SU-DHL-6 (cell line): Measurements from ENCODE around the gene CHST1.

Source experiments
- H2AFZ ChIP-seq: fragments of 200-600 bp; sonication (generic); 2 replicates; pipeline ENCODE4 v1.6.1; 2014; ENCODE audit warnings: low read depth, mild to moderate bottlenecking, moderate library complexity, mixed read lengths, antibody characterized with exemption, low read length; ENCODE audit not compliant: severe bottlenecking
- H3F3A ChIP-seq: fragments of 200-600 bp; shearing (Covaris generic); 2 replicates; pipeline ENCODE4 v1.6.0; 2016; ENCODE audit warnings: antibody characterized with exemption, mild to moderate bottlenecking; ENCODE audit not compliant: insufficient read depth
- H3K27ac ChIP-seq: fragments of 200-600 bp; sonication (generic); 2 replicates; pipeline ENCODE4 v1.5.1; 2016; ENCODE audit warnings: low read depth, mild to moderate bottlenecking, low read length, moderate library complexity, mixed read lengths
- H3K27me3 ChIP-seq: fragments of 200-600 bp; sonication (generic), shearing (Covaris generic); 2 replicates; pipeline ENCODE4 v1.6.0; 2014; ENCODE audit warnings: mild to moderate bottlenecking, low read length
- H3K36me3 ChIP-seq: fragments of 200-600 bp; sonication (generic); 2 replicates; pipeline ENCODE4 v1.6.1; 2014; ENCODE audit warnings: mild to moderate bottlenecking, low read length, mixed read lengths
- H3K4me2 ChIP-seq: fragments of 300-600, 200-600 bp; shearing (Covaris generic), sonication (generic); 2 replicates; pipeline ENCODE4 v1.6.0; 2014; ENCODE audit warnings: low read length, low read depth, mild to moderate bottlenecking; ENCODE audit not compliant: poor library complexity, severe bottlenecking
- H3K4me3 ChIP-seq: fragments of 200-600 bp; sonication (generic); 2 replicates; pipeline ENCODE4 v1.5.1; 2014; ENCODE audit warnings: antibody characterized with exemption, low read length, mild to moderate bottlenecking, mixed read lengths; ENCODE audit not compliant: insufficient read depth, poor library complexity, severe bottlenecking
- H3K79me2 ChIP-seq: fragments of 200-600 bp; sonication (generic); 2 replicates; pipeline ENCODE4 v1.6.1; 2014; ENCODE audit warnings: mild to moderate bottlenecking, low read length, moderate library complexity; ENCODE audit not compliant: insufficient read depth
- H3K9ac ChIP-seq: fragments of 200-600 bp; sonication (generic); 2 replicates; pipeline ENCODE4 v1.7.0; 2014; ENCODE audit warnings: mild to moderate bottlenecking, low read length
- H3K9me2 ChIP-seq: fragments of 200-600 bp; sonication (generic); replicated peaks from 2 replicates; pipeline ENCODE4 v1.6.1; 2014; ENCODE audit warnings: low read length; ENCODE audit not compliant: insufficient read depth
- H3K9me3 ChIP-seq: fragments of 200-600 bp; sonication (generic); 2 replicates; pipeline ENCODE4 v1.6.1; 2014; ENCODE audit warnings: low read length, mixed read lengths; ENCODE audit not compliant: insufficient read depth
- H4K20me1 ChIP-seq: fragments of 200-600 bp; sonication (generic); 2 replicates; pipeline ENCODE4 v1.6.1; 2014; ENCODE audit warnings: low read depth, mild to moderate bottlenecking, antibody characterized with exemption, low read length, moderate library complexity, mixed read lengths
- CTCF ChIP-seq: fragments of 200-600 bp; sonication (generic); IDR thresholded peaks from one replicate; pipeline ENCODE4 v1.5.1; 2017; ENCODE audit warnings: antibody characterized with exemption, mild to moderate bottlenecking, low read length, moderate library complexity; ENCODE audit not compliant: insufficient read depth, poor library complexity, severe bottlenecking
- EZH2phosphoT487 ChIP-seq: fragments of 200-600 bp; sonication (generic), shearing (Covaris generic); conservative IDR thresholded peaks from 2 replicates; pipeline ENCODE4 v1.6.1; 2018; ENCODE audit warnings: mild to moderate bottlenecking, antibody characterized with exemption, low read length, moderate library complexity, mixed read lengths

CHST1 gene

DNA sequence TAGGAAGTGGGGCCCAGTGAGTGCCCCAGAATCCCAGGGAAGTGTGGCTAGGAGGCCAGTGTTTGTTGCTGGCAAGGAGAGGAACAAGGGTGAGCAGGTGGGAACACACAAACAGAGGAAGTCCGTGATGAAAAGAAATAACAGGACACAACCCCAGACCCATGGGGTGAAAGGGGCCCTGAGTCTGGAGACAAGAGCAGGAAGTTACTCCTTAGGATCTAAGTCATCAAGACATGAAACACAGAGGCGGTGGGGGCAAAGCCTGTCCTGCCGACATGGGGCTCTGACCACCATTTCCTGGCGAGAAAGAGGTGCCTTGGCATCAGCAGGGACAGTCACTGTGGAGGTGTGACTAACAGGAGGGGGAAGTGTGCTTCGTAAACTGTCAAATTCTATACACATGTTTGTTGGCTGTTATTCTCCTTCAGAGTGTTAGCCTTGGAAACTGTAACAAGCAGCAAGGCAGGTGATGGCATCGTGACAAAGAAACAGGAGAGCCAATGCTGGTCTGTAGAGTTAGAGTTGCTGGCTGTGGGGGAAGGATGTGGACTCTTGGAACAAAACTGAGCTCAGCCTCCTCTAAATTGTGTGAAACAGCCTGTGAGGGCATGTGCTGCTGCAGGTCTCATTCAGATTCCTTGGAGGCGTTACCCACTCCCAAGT, 21.7 kb downstream of the CHST1 start:
- Histone ChIP-seq H3K79me2 (no peaks in the 10 kb centered on the region), H3K9me3 (no peaks in the 10 kb centered on the region), H3K27ac (no peak overlapping the region), H3K4me2 (no peak overlapping the region), H3K4me3 (no peak overlapping the region), H3K9ac (no peak overlapping the region), H3K9me2 (no peaks in the 10 kb centered on the region), H3K36me3 (no peaks in the 10 kb centered on the region), H2AFZ (no peak overlapping the region), H3K27me3 (no peaks in the 10 kb centered on the region), H4K20me1 (no peaks in the 10 kb centered on the region), H3F3A (no peaks in the 10 kb centered on the region)
- no peak for TF ChIP-seq EZH2phosphoT487
- TF ChIP-seq CTCF: no peak

DNA sequence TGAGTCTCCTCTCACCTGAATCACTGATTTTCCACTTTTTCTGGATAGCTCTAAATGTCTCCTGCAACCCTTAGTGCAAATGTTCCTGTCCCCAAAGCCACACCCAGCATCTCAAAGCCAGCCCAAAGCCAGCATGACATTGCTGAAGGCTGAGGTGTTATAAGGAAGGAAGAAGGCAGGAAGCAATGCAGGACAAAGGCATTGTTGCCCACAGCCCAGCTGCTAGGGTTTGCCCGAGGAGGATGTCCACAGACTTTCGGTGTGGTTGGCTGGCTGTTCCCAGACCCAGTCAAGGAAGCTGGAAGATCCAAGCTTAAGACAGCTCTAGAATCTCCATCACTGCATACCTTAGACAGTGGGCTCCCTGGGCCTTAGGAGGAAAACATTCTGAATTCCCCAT, 23.5 kb downstream of the CHST1 start:
- H4K20me1 ChIP-seq: no peaks in the 10 kb centered on the region
- no peak overlapping the region for H3K27ac ChIP-seq
- no peak overlapping the region for H3K4me2 ChIP-seq
- no peaks in the 10 kb centered on the region for H3K9me2 ChIP-seq
- H3K79me2 ChIP-seq: no peaks in the 10 kb centered on the region
- H3F3A ChIP-seq: no peaks in the 10 kb centered on the region
- no peak overlapping the region for H3K9ac ChIP-seq
- no peaks in the 10 kb centered on the region for H3K27me3 ChIP-seq
- H3K9me3 ChIP-seq: no peaks in the 10 kb centered on the region
- TF ChIP-seq EZH2phosphoT487 (no peak), CTCF (no peak)
- no peak overlapping the region for H2AFZ ChIP-seq
- no peaks in the 10 kb centered on the region for H3K36me3 ChIP-seq
- H3K4me3 ChIP-seq: no peak overlapping the region

DNA sequence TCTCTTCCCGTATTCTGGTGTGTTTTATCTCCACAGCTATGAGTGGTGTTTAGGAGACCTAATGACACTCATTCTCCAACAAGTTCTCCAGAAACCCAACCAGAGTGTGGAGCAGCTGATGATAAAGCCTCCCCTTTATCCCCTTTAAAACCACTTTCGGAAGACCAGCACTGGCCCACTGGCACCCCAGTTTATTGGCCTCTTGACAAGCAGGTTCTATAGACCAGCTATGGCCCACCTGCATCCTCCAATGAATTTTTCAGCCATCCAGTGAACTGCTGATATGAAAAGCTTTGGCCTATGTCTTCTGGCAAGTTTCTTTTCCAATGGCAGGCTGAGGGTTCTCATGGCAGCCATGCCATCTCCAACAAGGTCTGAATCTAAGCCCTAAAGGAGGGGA, 27.4 kb downstream of the CHST1 start:
- Histone ChIP-seq H3K4me2 (no peak overlapping the region), H3K27me3 (no peaks in the 10 kb centered on the region), H3K9me2 (no peaks in the 10 kb centered on the region), H3F3A (no peaks in the 10 kb centered on the region), H3K27ac (no peak overlapping the region), H3K9ac (no peak overlapping the region), H3K4me3 (no peak overlapping the region), H3K9me3 (no peaks in the 10 kb centered on the region), H2AFZ (no peak overlapping the region), H3K79me2 (no peaks in the 10 kb centered on the region), H3K36me3 (no peaks in the 10 kb centered on the region), H4K20me1 (no peaks in the 10 kb centered on the region)
- TF ChIP-seq CTCF (no peak), EZH2phosphoT487 (no peak)
